ENCODE measurements around the gene IL25. TPM values are rescaled to one million over a fixed set of nuclear protein-coding genes. Genes with fewer than 3 reads are reported as not detected.

The IL25 gene
- total and polyA plus RNA-seq, 10 of the 15 experiments (the other 5 are each of a cell fraction or from before 2014, with no cell fraction given): not detected

- H3K9ac ChIP-seq (ENCODE audit: control insufficient read depth, insufficient read depth, low read length): no peak within 1 kb of the TSS
- no peak for TF ChIP-seq CHD4 (IDR thresholded peaks at IDR 0.05)
- TF ChIP-seq FOXK2 (IDR thresholded peaks at IDR 0.05): no peak
Observed at GRCh38 chr14:23407516-23408306, 35.1 kb downstream of the IL25 start, which contains the start of gene MYH6. Gene MYH6, minus strand, starts transcription at chr14:23408273. Its CDS starts 1,050 bp downstream, at chr14:23407223.

GRCh38 chr14:23408307-23408630 lies 35.7 kb downstream of the IL25 start:
- H3K9ac ChIP-seq (ENCODE audit: control insufficient read depth, insufficient read depth, low read length): no peak overlapping the region
- intact Hi-C loops (cut with micrococcal nuclease; ENCODE audit: unreplicated experiment) (no loop called here), in situ Hi-C loops (cut with MboI) (no loop called here)
- H4K20me1 ChIP-seq (ENCODE audit: control insufficient read depth, insufficient read depth): no peaks in the 10 kb centered on the region
- H3K4me1 ChIP-seq (ENCODE audit: control insufficient read depth, insufficient read depth, low read length): no peaks in the 10 kb centered on the region
- H3K4me3 ChIP-seq: no peak overlapping the region
- no peak for FAIRE-seq
- RAD21 ChIA-PET (ENCODE audit: unreplicated experiment): no interaction called here
- no peak for TF ChIP-seq NFYB (IDR thresholded peaks at IDR 0.05; ENCODE audit: insufficient read depth, low read depth, low read length)
- no peak for TF ChIP-seq PKNOX1 (IDR thresholded peaks at IDR 0.05)
- no peak for TF ChIP-seq GATAD2B (conservative IDR thresholded peaks at IDR 0.05; ENCODE audit: low read depth)
- no peak for TF ChIP-seq POLR2AphosphoS2 (IDR thresholded peaks at IDR 0.05; ENCODE audit: low read depth, low read length)
- no peak for TF ChIP-seq SIN3A (IDR thresholded peaks at IDR 0.05; ENCODE audit: low read depth, low read length)
- no peak for TF ChIP-seq ZNF24 (IDR thresholded peaks at IDR 0.05)
- TF ChIP-seq WRNIP1 (IDR thresholded peaks at IDR 0.05; ENCODE audit: borderline replicate concordance, low read depth, low read length): no peak
- TF ChIP-seq MAX (IDR thresholded peaks at IDR 0.05; ENCODE audit: low read depth, low read length): no peak
- no peak for TF ChIP-seq LARP7 (IDR thresholded peaks at IDR 0.05)
- no peak for TF ChIP-seq POLR2A (IDR thresholded peaks at IDR 0.05; ENCODE audit: low read depth, low read length)
- TF ChIP-seq ATF7 (IDR thresholded peaks at IDR 0.05; ENCODE audit: low read depth): no peak
- no peak for TF ChIP-seq IRF4 (IDR thresholded peaks at IDR 0.05; ENCODE audit: low read depth, low read length)
- no TSS peak for BruUV-seq (replicated peaks)
- SMC1A ChIA-PET (ENCODE audit: uncharacterized antibody, unreplicated experiment): no interaction called here
- no peak overlapping the region for H3K27ac ChIP-seq (ENCODE audit: control insufficient read depth, insufficient read depth)
- POLR2A ChIA-PET: no interaction called here
- DNase-seq (ENCODE audit: low read depth, low spot score): no peak
- CTCF ChIA-PET: no interaction called here
- H3K27me3 ChIP-seq (replicated peaks in 1 of 2; ENCODE audit: control insufficient read depth in 2 of 2, insufficient read depth in 2 of 2, low read length in 1 of 2): peaks cover 0 to 3% of the 10 kb centered on the region in 2 experiments; a peak in 3 of 4 replicates
- no peak overlapping the region for H3K4me2 ChIP-seq (ENCODE audit: control insufficient read depth, insufficient read depth)
- no peaks in the 10 kb centered on the region for H3K9me3 ChIP-seq (replicated peaks; ENCODE audit: control insufficient read depth, insufficient read depth, low read length)
- ATAC-seq: no peak
- no peaks in the 10 kb centered on the region for H3K36me3 ChIP-seq (ENCODE audit: control insufficient read depth in 2 of 2, insufficient read depth in 2 of 2, low read length in 1 of 2)
- H3K79me2 ChIP-seq (ENCODE audit: control insufficient read depth, insufficient read depth, low read length): no peaks in the 10 kb centered on the region
- 12% methylated on average over 5 of the region's 5 CpGs for WGBS (ENCODE audit: insufficient coverage, insufficient replicate concordance, low lambda C conversion rate, missing lambda C conversion rate)
- H2AFZ ChIP-seq (ENCODE audit: control insufficient read depth, low read depth, low read length): no peak overlapping the region

More at GRCh38 chr14:23407516-23408306, 35.1 kb downstream of the IL25 start, which contains the start of gene MYH6:
- Histone ChIP-seq H3K4me2 (ENCODE audit: control insufficient read depth, insufficient read depth) (no peak within 1 kb of the TSS), H3K79me2 (ENCODE audit: control insufficient read depth, insufficient read depth, low read length) (no peaks in the 10 kb centered on the region), H2AFZ (ENCODE audit: control insufficient read depth, low read depth, low read length) (no peak within 1 kb of the TSS), H3K27me3 (replicated peaks in 1 of 2; ENCODE audit: control insufficient read depth in 2 of 2, insufficient read depth in 2 of 2, low read length in 1 of 2) (peaks cover 0 to 3% of the 10 kb centered on the region in 2 experiments; a peak in 3 of 4 replicates), H4K20me1 (ENCODE audit: control insufficient read depth, insufficient read depth) (no peaks in the 10 kb centered on the region), H3K36me3 (ENCODE audit: control insufficient read depth in 2 of 2, insufficient read depth in 2 of 2, low read length in 1 of 2) (no peaks in the 10 kb centered on the region), H3K4me3 (no peak within 1 kb of the TSS), H3K27ac (ENCODE audit: control insufficient read depth, insufficient read depth) (no peak within 1 kb of the TSS), H3K4me1 (ENCODE audit: control insufficient read depth, insufficient read depth, low read length) (no peaks in the 10 kb centered on the region), H3K9me3 (replicated peaks; ENCODE audit: control insufficient read depth, insufficient read depth, low read length) (no peaks in the 10 kb centered on the region)
- ATAC-seq (no peak), DNase-seq (ENCODE audit: low read depth, low spot score) (no peak), FAIRE-seq (no peak)
- in situ Hi-C loops (cut with MboI): no loop called here
- POLR2A ChIA-PET: no interaction called here
- intact Hi-C loops (cut with micrococcal nuclease; ENCODE audit: unreplicated experiment): no loop called here
- RAD21 ChIA-PET (ENCODE audit: unreplicated experiment): no interaction called here
- CTCF ChIA-PET: no interaction called here
- 41% methylated on average over 15 of the region's 15 CpGs for WGBS (ENCODE audit: insufficient coverage, insufficient replicate concordance, low lambda C conversion rate, missing lambda C conversion rate)
- BruUV-seq (replicated peaks): no TSS peak
- SMC1A ChIA-PET (ENCODE audit: uncharacterized antibody, unreplicated experiment): no interaction called here

Measured in GM12878 (cell line).